ENCODE data around the gene KCTD15.

GRCh38 chr19:33772858-33773180, 23.9 kb upstream of the KCTD15 start:
- TF ChIP-seq CTCF (optimal IDR thresholded peaks at IDR 0.05 in 1 of 3, IDR thresholded peaks at IDR 0.05 in 1 of 3, conservative IDR thresholded peaks at IDR 0.05 in 1 of 3; ENCODE audit: extremely low read depth in 1 of 3, insufficient read depth in 2 of 3, low read length in 3 of 3) (no peak), EZH2 (IDR thresholded peaks at IDR 0.05; ENCODE audit: low read length) (no peak)
